Measurements from ENCODE around the gene FARP1.
A peak's percentile ranks its signal among the peaks of the same experiment; 100 is the strongest.

Gene FARP1

GRCh38 chr13:98175043-98175442, 32.1 kb downstream of the FARP1 start:
- no peak for DNase-seq (ENCODE audit: low spot score)

GRCh38 chr13:98175823-98176222, 32.9 kb downstream of the FARP1 start:
- no peak for DNase-seq (ENCODE audit: low spot score)

GRCh38 chr13:98176777-98177608, 34.1 kb downstream of the FARP1 start, which contains the start of gene RNF113B:
TSS of gene RNF113B (minus strand) at chr13:98177269. CDS start at chr13:98177236, 33 bp downstream.
- no peak for DNase-seq (ENCODE audit: low spot score)

- DNase-seq (ENCODE audit: low spot score) = no peak
These were observed 37.2 kb downstream of the FARP1 start for GRCh38 chr13:98180092-98180491.

- DNase-seq (ENCODE audit: low spot score) = no peak
These were observed 38.4 kb downstream of the FARP1 start for GRCh38 chr13:98181111-98181815.

GRCh38 chr13:98182153-98182552, 39.3 kb downstream of the FARP1 start:
- no peak for DNase-seq (ENCODE audit: low spot score)

- DNase-seq (ENCODE audit: low spot score) = no peak
These were observed 39.7 kb downstream of the FARP1 start for GRCh38 chr13:98182589-98182988.

- DNase-seq (ENCODE audit: low spot score) = no peak
These were observed 41.9 kb downstream of the FARP1 start for GRCh38 chr13:98184792-98185191.

GRCh38 chr13:98187155-98187964, 44.5 kb downstream of the FARP1 start:
- no peak for DNase-seq (ENCODE audit: low spot score)

GRCh38 chr13:98187965-98188261, 45.0 kb downstream of the FARP1 start:
- no peak for DNase-seq (ENCODE audit: low spot score)

GRCh38 chr13:98188544-98189166, 45.8 kb downstream of the FARP1 start:
- DNase-seq (ENCODE audit: low spot score) = no peak

GRCh38 chr13:98189841-98190505, 47.1 kb downstream of the FARP1 start:
- no peak for DNase-seq (ENCODE audit: low spot score)

- DNase-seq (ENCODE audit: low spot score) = no peak
These were observed 48.1 kb downstream of the FARP1 start for GRCh38 chr13:98190889-98191444.

GRCh38 chr13:98192008-98192407, 49.1 kb downstream of the FARP1 start:
- no peak for DNase-seq (ENCODE audit: low spot score)

GRCh38 chr13:98195054-98195791, 52.3 kb downstream of the FARP1 start:
- DNase-seq (ENCODE audit: low spot score) = no peak

- no peak for DNase-seq (ENCODE audit: low spot score)
These were observed 55.8 kb downstream of the FARP1 start for GRCh38 chr13:98198683-98199082.

- peak; percentile 28 for DNase-seq (ENCODE audit: low spot score)
These were observed 56.6 kb downstream of the FARP1 start for GRCh38 chr13:98199480-98199879.

GRCh38 chr13:98200211-98200878, 57.5 kb downstream of the FARP1 start:
- DNase-seq (ENCODE audit: low spot score) = no peak

GRCh38 chr13:98201189-98201588, 58.3 kb downstream of the FARP1 start:
- DNase-seq (ENCODE audit: low spot score) = no peak

GRCh38 chr13:98201984-98202383, 59.1 kb downstream of the FARP1 start:
- no peak for DNase-seq (ENCODE audit: low spot score)

Measured in HuH-7.5 (cell line).